T1000 (cell line): Measurements from ENCODE around the gene PDZD7.

Experiments
- DNase-seq: peaks from one replicate; lab custom pipeline; 2025; ENCODE audit warnings: mixed read lengths; lab: John Stamatoyannopoulos, UW

PDZD7 gene

DNA sequence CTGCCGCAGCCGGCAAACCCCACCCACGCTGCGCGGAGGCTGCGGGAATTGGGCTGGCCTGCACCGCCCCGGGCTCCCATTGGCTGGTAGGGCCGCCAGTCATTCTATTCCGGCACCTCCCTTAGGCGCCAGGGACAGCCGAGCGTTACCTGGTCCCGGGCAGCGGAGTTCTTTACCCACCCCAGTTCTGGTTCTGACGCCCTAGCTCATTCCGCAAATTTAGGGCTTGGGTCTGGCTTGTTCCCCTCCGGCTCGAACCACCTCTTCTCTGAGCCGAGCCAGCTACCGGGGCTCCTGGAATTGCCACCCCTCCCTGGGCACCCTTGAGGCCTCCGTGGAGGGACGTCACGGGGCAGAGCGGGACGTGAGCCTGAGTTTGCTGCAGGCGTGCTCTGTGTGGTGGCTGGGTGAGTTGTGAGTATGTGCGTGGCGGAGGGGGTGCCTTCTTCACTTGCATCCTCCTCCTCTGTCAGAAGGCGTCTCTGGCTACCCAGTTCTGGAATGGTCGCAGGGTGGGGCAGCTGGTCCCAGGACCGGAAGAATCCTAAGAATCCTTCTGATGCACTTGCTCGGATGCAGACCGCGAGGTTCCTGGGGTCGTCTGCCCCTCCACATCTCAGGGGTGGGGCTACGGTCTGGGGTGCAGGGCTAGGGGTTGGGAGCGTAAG is at the start of gene PDZD7, which contains the start of gene SFXN3:
PDZD7 (minus strand) TSS at position 2 of the 668 bp plus-strand sequence. CDS start 910 bp downstream, outside the sequence.
SFXN3 (plus strand) TSS at position 107 of the 668 bp plus-strand sequence. CDS start 3,461 bp downstream, outside the sequence.
- peak; percentile 87 for DNase-seq

GRCh38 chr10:101079874-101080273 is 48.9 kb upstream of the PDZD7 start:
- no peak for DNase-seq

- no peak for DNase-seq
These were observed 45.7 kb upstream of the PDZD7 start for GRCh38 chr10:101076630-101077029.

DNA sequence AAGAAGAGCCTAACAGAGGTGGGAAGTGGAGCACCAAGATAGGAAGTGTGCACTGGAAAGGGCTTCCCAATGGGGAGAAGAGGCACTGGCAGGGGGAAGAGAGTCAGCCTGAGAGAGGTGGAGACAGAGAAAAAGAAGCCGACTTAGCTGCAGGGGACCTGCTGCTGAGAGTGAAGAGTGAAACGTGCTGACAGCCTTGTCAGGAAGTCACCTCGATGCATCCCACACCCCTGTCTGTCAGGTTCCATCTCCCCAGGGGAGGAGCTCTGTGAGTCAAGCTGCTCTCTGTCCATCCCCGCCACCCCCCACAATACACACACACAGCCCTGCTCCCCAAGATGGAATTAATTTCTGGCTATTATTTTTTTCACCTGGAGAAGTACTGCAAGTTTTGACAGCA is 44.8 kb upstream of the PDZD7 start:
- no peak for DNase-seq

- DNase-seq: no peak
These were observed 42.7 kb upstream of the PDZD7 start for GRCh38 chr10:101073631-101074030.

GRCh38 chr10:101072923-101073322 is 42.0 kb upstream of the PDZD7 start:
- no peak for DNase-seq

DNA sequence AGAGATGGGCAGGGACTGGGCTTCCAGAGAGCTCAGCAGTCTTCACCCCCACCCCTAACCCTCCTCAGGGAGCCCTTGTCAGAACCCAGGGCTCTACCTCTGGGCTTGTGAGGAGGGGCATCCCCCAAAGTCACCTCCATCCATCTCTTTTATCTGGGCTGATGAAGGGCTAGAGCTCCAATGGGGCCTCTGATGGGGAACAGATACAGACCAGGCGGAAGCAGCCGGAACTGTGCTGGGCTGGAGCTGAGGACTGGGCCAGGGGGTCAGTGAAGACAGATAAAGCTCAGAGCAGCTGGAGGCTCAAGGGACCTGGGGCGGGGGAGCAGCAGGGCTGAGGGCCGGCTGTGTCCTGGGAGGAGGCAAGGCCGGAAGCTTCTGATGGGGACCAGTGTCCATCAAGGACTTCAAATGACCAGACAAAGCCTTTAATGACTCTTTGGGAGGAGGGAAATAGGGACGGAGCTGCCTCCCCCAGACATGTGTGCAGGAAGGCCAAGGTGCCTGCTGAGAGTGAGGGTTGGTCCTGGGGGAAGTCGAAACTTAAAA is 41.0 kb upstream of the PDZD7 start:
- no peak for DNase-seq

DNA sequence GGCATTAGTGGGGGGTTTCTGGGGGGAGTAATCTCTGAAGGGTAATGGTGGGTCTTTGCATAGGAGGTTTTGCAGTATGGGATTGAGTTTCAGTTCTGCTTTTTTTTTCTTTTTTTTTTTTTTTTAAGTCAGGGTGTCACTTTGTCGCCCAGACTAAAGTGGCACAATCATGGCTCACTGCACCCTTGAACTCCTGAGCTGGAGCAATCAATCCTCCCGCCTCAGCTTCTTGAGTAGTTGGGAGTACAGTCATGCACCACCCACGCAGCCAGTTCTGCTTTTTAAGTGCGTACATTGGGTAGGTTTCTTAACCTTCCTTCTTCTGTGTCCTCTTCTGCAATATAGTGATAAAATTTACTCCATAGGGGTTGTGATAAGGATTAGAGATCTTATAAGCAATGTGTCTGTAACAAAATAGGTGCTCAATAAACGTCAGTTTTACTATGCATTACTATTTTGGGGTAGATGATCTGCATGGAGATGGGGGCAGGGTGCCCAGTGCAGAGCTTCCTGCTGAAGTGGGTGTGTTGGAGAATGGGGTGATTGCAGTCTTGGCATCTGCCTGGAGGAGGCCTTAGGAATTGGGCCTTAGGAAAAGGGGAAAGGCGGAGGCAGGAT is 40.4 kb upstream of the PDZD7 start:
- DNase-seq: no peak

- DNase-seq: no peak
These were observed 39.2 kb upstream of the PDZD7 start for GRCh38 chr10:101070098-101070497.

- no peak for DNase-seq
These were observed 38.5 kb upstream of the PDZD7 start for GRCh38 chr10:101069441-101069840.

- DNase-seq: peak; percentile 54
These were observed 36.6 kb upstream of the PDZD7 start for GRCh38 chr10:101067356-101068083.

DNA sequence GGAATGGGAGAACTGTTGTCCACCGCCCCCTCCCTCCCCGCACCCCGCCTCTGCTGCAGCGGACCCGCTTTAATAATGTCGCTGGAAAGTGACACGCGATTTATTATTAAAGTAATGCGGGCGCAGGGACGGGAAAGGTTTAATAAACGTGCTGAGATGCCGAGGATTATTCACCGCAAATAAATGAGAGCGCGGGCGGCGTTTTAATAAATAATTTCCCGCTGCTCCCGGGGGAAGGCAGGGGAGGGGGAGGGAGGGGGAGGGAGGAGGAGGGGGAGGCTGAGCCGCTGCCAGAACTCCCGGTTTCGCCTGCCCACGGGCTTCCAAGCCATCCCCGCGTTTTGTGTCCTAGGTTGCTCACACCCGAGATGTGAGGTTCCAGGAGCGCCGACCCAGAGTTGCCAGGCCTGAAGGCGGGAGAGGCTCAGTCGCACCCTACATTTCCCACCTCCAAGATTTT is 36.0 kb upstream of the PDZD7 start:
- DNase-seq: no peak

- DNase-seq: peak; percentile 56
These were observed 35.4 kb upstream of the PDZD7 start for GRCh38 chr10:101066146-101066895.

DNA sequence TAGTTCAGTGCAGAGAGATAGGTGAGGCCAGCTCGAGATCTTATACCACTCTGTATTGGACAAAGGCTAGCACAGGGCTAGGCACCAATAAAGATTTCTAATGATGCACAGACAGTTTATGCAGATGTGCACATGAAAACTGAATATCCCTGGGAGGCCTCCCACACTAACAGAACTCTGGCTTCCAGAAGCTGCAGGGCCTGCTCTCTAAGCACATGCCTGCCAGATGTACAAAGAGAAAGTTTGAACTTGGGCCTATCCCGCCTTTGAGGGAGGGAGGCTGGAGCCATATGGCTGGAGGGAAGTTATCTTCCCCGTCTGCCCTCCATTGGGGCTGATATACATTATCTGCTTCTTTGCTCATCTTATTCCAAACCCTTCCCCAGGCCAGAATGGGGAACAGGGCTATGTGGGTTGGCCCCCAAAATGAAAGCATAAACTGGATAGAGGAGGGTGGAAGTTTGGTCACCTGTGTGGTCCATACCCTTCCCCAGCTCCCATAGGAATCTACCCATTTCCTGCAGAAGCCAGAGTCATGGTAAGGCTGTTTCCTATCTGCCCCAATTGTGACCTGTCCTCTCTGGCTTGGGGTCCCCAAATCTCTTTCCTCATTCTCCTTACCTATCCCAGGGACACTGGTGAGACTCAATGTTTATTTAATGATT is 34.7 kb upstream of the PDZD7 start:
- DNase-seq: no peak

- no peak for DNase-seq
These were observed 33.6 kb upstream of the PDZD7 start for GRCh38 chr10:101064415-101065030.

DNA sequence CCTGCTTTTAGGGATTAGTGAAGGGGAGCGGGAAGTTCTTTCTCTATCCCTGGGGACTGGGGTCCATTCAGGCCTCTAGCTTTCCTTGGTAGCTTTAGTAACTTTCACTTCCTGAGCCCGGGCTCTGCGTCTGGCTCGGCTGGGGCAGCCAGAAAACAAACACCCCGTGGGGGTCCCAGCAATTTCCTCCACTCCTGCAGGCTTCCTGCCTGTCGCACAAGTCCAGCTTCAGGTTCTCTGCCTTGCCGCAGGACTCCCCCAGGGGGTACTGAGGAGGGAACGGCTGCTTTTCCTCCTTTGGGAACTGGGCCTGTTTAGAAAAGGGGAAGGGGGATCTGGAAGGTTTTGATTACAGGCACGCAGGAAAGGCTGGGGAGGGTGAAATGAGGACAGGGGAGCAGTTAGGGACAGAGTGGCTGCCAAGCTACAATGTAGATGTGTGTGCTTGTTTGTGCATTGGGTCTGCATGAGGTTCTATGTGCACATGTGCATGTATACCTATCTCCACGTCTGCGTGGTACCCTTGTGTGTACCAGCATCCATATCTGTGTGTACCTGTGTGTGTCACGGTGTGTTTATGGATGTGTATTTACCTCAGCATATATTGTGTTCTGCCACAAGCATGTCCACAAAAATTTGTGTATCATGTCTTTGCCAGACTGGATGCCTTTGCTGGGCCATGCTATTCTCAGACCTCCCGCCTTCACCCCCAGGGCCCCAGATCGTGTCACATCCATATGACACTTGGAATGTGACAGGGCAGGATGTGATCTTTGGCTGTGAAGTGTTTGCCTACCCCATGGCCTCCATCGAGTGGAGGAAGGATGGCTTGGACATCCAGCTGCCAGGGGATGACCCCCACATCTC is 32.9 kb upstream of the PDZD7 start:
- DNase-seq: no peak

DNA sequence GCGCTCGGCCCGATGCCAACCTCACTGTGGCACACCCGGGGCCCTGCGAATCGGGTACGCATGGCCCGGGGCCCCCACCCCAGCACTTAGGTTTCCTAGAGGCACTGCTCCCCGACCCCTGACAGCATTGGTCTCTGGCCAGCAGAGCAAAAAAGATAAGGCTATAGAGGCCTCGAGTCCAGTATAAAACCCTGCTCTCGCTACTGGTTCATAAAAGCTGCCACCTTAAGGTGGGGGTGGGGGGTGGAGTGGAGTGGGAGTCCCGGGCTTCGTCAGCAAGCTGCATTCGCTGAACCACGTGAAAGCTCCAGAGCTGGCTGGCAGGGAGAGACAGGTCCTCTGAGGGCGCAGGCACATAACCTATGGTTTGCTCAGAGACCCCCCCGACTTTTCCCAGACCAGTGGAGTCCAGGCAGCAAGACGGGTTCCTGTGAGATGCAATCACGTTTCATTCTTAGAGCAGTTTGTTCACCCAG is 32.2 kb upstream of the PDZD7 start:
- no peak for DNase-seq

GRCh38 chr10:101062232-101063049 is 31.5 kb upstream of the PDZD7 start:
- no peak for DNase-seq
